Activated CD8-positive, alpha-beta memory T cell treated with anti-CD3 and anti-CD28 coated beads for 24 hours (primary cell): Measurements from ENCODE around the gene RPS19.
"Not testable (repeated sequence)": the region's sequence is repeated elsewhere in the genome, so short reads cannot be mapped to it uniquely, and the experiment has no call there.

Experiments used
- DNase-seq: peaks from one replicate; pipeline ENCODE4 v3.0.0-alpha.2; 2020

Gene RPS19

DNA sequence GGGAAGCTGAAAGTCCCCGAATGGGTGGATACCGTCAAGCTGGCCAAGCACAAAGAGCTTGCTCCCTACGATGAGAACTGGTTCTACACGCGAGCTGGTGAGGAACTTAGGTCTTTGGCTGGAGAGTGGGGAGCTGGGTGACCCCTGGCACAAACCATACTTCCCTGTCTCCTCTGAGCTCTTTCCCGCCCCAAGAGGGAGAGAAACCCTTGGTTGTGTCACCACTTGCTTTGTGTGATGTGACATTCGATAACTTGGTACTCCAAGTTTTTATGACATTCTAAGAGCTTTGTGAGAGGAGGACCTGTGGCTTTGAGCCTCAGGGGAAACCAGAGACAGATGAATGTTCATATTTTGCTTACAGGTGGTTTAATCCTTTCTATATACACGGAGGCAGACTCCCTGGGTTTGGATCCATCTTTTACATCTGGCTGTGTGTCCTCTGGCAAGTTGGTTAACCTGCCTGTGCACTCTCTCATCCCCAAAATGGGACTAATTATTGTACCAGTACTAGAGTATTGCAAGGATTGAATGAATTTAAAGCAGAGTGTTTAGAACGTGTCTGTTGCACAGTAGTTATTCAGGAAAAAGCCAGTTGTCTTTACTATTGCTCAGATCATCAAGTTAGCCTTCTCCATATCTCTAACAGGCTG is 1.2 kb downstream of the RPS19 start:
- no peak for DNase-seq

DNA sequence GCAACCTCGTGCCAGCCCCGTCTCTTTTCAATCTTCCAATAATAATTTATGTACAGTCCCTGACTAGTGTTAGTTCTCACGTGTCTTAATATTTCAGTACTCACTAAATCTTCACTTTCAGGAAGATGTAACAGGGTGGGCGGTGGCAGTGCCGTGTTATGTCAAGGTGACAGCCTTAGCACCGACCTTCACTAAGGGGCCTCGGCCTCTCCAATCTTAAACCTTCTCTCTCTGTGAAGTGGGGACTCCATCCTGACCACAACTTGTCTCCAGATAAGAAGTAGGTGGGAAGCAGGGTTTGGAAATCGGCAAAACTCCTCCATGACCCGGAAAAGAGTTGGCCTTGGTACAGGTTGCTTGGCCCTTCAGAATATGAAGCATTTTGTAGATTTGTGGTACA is 1.8 kb downstream of the RPS19 start:
- DNase-seq, result no peak

DNA sequence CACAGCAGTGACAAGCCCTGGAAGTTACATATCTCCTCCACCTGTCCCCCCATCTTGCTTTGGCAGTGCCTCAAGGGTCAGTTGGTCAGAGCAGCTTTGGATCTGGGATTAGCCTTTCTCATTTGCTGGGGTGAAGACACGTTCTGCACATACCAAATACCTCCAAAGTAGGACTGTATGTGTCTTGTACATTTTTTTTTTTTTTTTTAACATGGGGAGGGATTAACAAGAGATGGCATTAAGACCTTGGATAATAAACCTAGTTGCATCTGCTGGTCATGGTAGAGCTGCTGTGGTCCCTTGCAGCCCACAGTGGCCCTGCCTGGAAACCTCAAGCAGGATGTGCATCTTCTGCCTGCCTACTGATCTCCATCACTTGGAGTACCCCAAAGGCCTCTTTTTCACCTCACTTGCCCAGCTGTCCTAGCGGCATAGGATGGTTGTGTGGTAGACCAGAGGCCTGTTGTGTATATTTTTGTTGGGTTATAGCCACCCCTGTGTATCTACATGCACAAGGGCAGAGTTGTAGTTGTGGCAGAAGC is 2.5 kb downstream of the RPS19 start:
- DNase-seq, result no peak

DNA sequence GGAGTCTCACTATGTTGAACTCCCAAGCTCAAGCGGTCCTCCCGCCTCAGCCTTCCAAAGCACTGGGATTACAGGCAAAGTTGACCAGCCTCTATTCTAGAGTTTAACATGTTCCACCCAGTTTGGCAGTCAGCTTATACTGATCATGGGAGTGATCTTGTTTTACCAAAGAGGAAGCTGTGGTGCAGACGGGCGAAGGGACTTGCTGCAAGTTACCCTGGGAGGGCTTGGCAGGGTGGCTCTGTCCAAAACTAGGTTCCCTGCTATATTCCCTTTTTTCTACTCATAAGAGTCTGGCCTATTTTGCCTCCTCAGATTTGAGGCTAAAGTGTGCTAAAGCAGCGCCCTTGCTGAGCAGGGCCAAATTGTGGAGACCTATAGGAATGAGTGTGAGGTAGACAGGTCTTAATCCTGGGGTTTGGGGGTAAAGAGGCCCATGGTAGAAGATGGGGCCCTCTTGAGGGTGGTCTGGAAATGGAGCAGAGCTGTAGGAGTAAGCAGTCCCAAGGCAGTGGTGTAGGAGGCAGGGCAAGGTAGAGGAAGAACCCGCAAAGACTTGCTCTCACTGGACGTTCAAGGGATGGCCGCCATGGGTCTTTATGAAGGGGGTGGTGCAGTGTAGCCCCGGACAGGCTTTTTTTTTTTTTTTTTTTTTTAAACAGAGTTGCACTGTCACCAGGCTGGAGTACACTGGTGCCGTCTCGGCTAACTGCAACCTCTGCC is 3.3 kb downstream of the RPS19 start:
- DNase-seq, result no peak

DNA sequence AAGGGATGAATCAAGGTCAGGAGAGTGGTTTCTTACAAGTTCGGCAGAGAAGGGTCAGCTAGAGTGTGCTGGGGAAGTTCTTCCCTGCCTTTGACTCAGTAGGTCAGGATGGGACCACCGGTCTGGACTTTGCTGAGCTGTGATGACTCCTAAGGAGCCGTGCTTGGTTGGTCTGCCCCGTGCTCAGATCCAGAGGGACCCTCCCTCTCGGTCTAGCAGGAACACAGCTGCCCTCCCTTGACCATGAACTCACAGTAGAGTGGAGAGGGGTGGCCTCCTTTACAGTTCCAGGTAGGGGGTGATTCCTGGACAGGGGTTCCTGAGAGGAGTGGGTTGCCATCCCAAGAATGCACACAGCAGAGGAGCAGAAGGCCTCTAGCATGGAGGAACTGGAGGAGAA is 4.3 kb downstream of the RPS19 start:
- DNase-seq, result no peak

DNA sequence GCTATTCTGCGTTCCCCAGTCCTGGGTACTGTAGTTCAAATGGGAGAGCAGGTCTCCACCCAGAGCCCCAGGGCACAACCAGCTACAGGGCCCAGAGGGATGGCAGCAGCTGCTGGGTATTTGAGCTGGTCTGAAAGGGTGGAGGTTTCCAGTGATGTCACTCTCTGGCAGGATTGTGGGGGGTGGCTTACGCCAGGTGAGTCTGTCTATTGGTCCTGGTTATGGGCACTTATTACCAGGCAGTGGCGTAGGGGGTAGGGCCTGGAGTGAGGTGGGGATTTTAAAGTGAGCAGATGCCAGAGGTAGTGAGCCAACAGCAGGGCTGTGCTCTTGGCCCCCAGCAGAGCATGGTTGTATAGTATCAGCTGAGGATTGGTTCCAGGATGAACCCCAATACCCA is 6.2 kb downstream of the RPS19 start:
- peak; percentile 65 for DNase-seq

DNA sequence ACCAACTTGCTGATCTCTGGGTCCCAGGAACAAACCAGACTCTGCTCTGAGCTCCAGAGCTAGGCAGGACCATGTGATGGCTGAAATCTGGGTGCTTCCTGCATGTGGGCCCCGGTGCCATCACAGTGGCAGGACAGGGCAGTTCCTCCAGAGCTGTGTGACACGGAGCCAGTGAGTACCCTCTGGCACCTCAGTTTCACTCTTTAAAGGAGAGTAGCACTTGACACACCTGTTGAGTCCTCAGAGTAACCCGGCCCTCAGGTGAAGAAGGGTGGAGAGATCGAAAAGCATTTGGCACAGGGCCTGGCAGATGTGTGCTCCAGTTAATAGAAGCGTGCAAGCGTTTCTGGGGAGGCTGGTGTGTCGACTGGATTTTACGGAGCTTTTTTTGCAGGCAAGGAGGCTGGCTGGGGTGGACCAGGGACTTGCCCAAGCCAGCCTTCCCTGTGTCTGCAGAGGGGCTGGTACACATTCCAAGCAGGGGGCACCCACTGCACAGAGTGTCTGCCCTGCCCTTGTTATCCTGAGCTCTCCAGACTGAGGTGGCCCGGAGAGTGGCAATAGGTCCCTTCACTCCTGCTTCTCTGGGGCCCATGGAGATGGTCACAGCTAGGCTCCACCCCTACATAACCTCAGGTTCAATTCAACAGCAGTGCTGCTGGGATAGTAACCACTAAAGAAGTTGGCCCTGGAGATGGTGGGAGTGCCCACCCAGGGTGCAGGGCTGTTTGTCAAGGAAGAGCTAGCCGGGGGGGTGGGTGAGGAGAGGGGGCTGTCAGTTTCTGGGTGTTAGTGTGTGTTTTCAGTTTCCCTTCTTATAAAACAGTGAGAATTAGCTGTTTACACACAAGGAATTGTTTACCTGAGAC is 8.3 kb downstream of the RPS19 start:
- no peak for DNase-seq

DNA sequence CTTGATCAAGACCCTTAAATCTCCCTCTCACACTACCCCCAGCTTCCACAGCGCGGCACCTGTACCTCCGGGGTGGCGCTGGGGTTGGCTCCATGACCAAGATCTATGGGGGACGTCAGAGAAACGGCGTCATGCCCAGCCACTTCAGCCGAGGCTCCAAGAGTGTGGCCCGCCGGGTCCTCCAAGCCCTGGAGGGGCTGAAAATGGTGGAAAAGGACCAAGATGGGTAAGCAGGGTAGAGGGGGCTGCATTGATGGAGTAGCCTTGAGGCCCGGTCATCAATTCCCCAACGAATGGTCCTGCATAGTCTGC is 8.9 kb downstream of the RPS19 start:
- no peak for DNase-seq

DNA sequence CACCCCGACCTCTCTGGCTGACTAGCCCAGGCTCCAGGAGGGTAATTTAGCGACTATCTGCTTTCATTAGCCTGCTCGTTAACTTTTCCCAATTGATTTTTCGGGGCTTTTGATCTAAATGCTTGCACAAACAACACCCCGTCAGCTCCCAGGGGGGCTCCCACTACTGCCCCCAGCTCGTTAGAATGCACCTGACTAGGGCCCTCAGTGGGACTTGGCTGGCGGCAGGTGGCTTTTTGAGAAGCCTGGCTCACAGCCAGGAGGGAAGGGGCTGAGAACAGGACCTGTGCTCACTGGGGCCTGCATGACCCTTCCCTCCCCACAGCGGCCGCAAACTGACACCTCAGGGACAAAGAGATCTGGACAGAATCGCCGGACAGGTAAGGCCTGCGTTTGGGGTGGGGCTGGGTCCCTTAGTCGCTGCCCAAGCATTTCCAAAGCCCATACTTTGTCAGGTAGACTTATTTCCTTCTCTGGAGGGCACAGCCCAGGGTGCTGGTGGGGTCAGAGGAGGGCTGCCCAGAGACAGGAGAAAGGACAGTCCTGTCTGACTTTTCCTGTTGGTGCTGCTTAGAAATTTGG is 9.4 kb downstream of the RPS19 start:
- no peak for DNase-seq

DNA sequence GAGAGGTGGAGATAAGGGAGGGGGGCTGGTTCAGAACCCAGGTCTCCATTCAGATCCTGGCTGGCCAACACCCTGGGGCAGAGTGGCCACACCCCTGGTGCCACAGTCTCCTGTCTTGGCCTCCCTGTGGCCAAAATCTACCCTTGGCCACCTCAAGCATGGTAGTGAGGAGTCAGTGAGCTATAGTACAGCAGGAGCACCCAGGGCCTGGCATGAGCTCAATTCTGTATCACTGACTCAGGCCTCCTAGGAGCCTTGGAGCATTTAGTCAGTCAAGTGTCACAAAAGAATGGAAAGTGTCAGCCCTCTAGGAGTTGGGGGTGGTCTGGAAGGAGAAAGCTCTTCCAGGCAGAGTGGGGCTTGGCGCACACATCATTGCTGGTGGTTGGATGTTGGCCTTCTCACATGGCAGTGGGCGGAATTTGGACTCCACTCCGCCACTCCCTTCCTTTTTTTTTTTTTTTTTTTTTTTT is 10.4 kb downstream of the RPS19 start:
- DNase-seq, result peak; percentile 64

DNA sequence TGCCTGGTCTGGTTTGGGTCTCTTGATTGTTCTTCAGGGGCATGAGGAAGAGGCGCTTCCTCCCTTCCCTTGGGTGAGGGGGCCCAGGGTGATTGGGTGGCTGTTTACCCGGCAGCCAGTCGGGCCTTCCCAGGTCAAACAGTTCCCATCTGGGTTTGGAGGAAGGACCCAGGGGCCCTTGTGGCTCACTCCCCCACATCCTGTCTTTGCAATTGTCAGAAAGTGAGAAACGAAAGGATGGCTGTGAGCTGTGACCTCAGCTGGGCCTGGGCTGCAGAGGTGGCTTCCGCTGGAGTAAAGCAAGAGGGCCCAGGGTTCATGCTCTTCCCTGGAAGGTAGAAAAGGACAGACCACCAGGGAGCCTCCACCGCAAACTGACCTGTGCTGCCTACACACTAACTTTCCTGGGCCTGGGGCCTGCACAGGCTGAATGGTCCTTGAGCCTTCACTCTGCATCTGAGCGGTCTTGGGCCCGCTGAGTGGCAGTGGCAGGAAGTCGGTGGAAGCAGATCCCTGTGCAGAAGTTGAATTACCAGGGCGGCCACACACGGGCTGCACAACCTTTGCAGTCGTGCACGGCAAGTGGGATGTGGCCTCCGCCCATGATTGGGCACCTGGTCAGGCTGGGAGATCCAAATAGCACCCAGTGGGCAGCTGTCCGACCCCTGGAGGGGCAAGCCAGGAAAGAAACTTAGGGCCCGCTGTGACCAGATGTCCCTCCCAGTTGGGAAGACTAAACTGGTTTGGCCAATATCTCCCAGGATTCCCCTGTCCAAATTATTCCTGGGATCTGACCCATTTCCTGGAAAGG is 11.7 kb downstream of the RPS19 start:
- peak; percentile 85 for DNase-seq

DNA sequence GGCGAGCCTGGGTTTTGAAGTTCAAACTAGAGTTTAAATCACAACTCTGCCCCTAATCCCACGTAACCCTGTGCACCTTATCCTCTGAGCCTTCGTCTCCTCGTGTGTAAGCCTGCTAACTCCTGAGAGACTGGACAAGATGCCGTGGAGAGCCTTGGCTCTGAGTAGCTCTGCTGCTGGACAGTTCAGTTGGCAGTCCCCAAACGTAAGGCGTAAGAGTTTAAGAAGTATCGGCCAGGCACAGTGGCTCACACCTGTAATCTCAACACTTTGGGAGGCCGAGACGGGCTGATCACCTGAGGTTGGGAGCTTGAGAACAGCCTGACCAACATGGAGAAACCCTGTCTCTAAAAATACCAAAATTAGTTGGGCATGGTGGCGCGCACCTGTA is 12.3 kb downstream of the RPS19 start:
- peak; percentile 71 for DNase-seq

DNA sequence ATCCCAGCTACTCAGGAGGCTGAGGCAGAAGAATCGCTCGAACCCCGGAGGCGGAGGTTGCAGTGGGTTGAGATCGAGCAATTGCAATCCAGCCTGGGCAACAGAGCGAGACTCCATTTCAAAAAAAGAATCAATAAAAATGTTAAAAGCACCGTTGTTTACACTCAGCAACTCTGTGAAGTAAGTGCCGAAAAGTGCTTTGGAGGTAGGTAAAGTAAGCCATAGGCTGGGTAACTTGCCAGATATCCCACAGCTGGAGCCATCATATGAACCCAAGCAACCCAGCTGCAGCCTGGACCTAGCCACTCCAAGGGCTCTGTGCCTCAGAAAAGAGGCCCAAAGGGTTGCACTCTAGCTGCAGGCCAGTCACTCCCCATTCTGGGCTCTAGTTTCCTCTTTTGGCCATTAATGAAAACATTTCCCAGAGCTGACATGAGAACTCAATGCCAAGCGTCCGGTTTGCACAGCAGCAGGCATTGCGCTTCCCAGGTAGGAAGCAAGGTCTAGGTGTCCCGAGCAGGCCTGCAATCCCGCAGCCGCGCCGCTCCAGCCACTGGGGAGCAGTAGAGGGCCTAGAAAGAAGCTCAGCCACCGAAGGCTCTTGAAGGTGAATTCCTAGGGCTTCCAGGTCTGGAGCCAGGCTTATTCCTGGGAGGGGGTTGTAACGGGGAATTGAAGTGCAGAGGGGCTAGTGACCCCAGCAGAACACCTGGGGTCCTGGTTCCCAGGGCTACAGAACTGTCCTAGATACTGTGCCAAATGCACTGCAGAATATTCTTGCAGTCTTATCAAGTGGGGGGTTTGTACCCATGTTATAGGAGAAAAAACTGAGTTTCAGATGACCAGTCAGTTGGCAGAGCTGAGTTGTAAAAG is 13.0 kb downstream of the RPS19 start:
- peak; percentile 89 for DNase-seq

DNA sequence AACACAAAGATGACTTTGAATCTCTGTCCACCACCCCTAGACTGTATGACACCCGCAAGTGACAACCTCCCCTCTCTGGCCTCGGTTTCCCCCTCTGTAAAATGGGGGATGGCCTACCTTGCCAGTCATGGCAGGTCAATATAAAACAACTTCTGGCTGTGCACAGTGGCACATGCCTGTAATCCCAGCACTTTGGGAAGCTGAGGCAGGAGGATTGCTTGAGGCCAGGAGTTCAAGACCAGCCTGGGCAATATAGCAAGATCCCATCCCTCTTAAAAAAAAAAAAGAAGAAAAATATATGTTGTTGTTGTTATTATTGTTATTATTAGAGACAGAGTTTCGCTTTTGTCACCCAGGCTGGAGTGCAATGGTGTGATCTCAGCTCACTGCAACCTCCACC is 15.9 kb downstream of the RPS19 start:
- not testable (repeated sequence) for DNase-seq

DNA sequence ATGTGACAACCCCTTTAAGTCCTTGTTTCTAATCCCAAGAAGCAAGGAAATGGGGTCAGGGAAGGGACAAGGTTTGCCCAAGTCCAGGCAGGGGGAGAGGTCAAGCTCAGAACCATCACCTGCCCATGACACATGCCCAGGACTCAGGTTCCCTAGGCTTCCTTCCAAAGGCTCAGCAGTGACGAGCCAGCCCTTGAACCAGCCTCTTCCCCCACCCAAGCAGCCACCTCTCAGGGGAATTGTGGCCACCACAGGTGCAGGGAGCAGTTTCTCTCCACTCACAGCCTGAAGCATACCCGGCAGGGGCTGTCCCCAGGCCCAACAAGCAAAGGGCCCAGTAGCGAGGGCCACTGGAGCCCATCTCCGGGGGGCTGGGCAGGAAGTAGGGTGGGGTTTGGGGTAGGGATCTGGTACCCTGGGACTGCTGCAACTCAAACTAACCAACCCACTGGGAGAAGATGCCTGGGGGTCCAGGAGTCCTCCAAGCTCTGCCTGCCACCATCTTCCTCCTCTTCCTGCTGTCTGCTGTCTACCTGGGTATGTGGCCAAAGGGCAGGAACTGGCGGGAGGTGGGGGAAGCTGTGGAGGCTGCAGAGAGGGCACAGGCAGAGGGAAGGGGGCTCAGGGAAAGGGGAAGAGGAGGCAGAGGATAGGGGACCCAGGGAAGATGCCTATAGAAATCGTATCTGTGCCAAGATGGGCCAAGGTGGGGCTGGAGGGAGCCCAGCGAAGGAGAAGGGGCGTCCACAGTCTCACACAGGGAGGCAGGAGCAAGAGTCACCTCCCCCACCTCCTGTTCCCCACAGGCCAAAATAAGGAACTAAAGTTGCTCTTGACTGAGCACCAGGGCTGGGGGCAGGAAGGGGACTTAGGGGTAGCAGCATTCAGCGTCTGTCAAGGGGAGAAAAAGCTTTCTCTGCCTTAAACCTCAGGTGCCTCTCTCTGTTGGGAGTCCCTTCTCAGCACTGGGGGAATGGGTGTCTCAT is 17.1 kb downstream of the RPS19 start, which contains the start of gene CD79A:
TSS of gene CD79A (plus strand) at position 433 of the 986 bp plus-strand sequence. CDS start at position 459, 26 bp downstream.
- DNase-seq, result peak; percentile 67

DNA sequence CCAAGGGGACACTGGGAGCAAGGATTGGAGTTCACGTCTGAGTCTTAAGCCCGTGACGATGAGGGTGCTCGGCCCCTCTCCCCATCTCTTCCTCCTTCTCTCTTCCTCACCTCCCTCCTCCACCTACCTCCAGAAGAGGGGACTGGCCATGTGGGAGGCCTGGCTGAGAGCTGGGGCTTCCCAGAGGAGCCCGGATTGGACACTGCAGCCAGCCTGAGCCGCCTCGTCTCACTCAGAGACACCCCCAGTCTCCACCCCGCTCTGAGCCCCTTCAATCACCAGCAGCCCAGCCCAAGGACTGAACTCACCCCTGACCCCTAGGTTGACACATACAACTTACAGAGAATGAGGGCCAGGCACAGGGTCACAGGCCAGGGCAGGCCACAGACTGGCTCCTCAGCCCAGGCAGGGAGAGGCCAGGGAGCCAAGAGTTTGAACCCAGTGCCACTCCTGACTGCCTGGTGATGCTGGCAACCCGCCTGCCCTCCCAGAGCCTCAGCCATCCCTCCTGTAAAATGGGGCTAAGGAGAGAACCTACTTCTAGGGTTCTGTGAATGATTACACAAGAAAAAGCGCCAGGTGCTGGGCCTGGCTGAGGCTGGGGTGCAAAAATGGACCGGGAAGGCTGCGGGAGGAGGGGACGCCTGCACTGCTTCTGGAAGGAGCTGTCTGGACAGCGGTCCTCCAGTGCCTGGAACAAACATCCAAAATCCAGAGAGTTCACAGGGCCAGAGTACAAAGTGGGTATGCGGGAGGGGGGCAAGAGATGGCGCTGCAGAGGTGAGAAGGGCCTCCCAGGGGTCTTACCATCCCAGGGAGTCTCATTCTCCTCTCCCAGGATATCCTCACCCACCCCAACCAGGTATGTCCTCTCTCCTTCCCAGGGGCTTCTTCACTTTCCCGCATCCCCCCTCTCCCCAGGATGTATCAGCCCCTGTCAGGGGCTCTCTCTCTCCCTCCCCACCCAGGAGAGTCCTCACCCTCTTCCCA is 18.2 kb downstream of the RPS19 start:
- DNase-seq, result no peak

DNA sequence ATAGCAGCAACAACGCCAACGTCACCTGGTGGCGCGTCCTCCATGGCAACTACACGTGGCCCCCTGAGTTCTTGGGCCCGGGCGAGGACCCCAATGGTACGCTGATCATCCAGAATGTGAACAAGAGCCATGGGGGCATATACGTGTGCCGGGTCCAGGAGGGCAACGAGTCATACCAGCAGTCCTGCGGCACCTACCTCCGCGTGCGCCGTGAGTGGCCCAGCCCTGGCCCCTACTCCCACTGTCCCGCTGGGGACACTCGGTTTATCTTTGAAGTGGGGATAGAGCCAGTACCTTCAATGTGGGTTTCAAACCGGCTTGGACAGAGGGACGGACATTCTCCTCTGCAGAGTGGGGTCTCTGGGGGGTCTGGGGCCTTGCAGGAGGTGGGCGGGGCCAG is 19.0 kb downstream of the RPS19 start:
- DNase-seq, result no peak

DNA sequence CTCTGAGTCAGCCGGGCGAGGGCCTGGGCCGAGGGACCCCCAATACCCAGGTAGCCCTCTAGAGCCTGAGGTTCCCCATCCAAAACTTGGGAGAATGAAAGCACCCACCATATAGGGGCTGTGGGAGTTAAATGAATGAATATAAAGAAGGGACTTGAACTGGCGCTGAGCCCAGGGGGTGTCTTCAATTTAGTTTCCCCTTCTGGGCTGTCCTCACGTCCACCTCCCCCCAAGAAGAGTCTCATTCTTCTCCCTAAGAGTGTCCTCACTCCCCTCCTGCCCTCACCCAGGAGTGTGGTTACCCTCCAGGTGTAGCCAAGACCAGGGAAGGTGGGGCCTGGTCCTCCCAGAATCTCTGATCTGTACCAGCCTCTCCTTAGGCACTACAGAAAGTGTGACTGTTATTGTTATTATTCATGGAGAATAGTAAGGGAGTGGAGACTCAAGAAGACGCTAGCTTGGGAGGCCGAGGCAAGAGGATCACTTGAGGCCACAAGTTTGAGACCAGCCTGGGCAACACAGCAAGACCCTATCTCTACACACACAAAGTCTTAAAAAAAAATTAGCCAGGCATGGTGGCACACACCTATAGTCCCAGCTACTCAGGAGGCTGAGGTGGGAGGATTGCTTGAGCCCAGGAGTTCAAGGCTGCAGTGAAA is 19.7 kb downstream of the RPS19 start:
- DNase-seq, result no peak
